NB4 (cell line): ENCODE measurements around the gene MMP1.

Source experiments
- MYC ChIP-seq: IDR thresholded peaks from 2 replicates; pipeline ENCODE4 v1.6.1; 2011; ENCODE audit warnings: low read depth, low read length
- TF ChIP-seq, protein P1 (sequence below): IDR thresholded peaks from one replicate; pipeline ENCODE4 v1.5.1; 2012; ENCODE audit warnings: low read depth, low read length

DNA sequence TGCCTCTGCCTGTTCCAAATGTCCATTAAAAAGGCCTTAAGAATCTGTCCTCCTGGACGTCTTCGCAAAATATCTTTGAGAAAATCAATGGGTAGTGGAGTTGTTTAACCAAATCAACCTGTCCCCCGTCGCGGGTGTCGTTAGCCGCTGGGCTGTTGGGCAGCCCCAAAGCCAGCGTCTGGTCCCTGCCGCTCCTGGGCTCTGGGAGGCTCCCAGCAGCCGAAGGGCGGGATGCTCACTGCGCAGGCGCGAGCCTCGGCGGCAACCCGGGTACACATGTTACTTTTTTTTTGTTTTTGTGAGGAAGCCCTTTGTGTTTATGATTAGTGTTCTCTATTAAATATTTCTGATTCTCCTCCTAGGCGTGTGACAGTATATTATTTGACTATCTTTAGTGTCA, 30.2 kb downstream of the MMP1 start:
- TF ChIP-seq, protein P1, sequence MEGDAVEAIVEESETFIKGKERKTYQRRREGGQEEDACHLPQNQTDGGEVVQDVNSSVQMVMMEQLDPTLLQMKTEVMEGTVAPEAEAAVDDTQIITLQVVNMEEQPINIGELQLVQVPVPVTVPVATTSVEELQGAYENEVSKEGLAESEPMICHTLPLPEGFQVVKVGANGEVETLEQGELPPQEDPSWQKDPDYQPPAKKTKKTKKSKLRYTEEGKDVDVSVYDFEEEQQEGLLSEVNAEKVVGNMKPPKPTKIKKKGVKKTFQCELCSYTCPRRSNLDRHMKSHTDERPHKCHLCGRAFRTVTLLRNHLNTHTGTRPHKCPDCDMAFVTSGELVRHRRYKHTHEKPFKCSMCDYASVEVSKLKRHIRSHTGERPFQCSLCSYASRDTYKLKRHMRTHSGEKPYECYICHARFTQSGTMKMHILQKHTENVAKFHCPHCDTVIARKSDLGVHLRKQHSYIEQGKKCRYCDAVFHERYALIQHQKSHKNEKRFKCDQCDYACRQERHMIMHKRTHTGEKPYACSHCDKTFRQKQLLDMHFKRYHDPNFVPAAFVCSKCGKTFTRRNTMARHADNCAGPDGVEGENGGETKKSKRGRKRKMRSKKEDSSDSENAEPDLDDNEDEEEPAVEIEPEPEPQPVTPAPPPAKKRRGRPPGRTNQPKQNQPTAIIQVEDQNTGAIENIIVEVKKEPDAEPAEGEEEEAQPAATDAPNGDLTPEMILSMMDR = no peak
- no peak for TF ChIP-seq MYC
